Left lung (tissue), 10 donors: ENCODE results near the gene CAMK2G. TPM values are rescaled to one million over a fixed set of nuclear protein-coding genes. Genes with fewer than 3 reads are reported as not detected.

Experiments
- ATAC-seq: fragments of 200-7000 bp; cut with Tn5 transposase; one replicate; pipeline ENCODE4 v1.9.1; 2020; ENCODE audit warnings: moderate library complexity
- DNase-seq, 4 donors: peaks; one replicate each; pipeline ENCODE4 v3.0.0-alpha.2; 2013 to 2020
- H3K27ac ChIP-seq, 2 donors: fragments of 200-600 bp; sonication (generic) in 1 of 2; one replicate each; pipeline versions ENCODE4 v1.5.0 to v1.8.0; 2020 to 2021
- H3K27me3 ChIP-seq, 2 donors: fragments of 200-600 bp; sonication (generic) in 1 of 2; one replicate each; pipeline versions ENCODE4 v1.5.0 to v1.8.0; 2020 to 2021
- H3K36me3 ChIP-seq, 2 donors: fragments of 200-600 bp; sonication (generic) in 1 of 2; one replicate each; pipeline versions ENCODE4 v1.5.0 to v1.8.0; 2020 to 2021
- H3K4me1 ChIP-seq, 2 donors: fragments of 200-600 bp; one replicate each; pipeline ENCODE4 v1.8.0; 2021
- H3K4me3 ChIP-seq, 2 donors: fragments of 200-600 bp; sonication (generic) in 1 of 2; one replicate each; pipeline versions ENCODE4 v1.5.0 to v1.8.0; 2020 to 2021; ENCODE audit warnings: mild to moderate bottlenecking in 1 of 2
- H3K9me3 ChIP-seq, 2 donors: fragments of 200-600 bp; sonication (generic) in 1 of 2; one replicate each; pipeline versions ENCODE4 v1.5.0 to v1.8.0; 2020 to 2021
- intact Hi-C, 2 donors: fragments of 100-400 bp; cut with DNase I; formaldehyde crosslinking; loops; one replicate each; pipeline versions ENCODE4 v1.11.2 to v1.14.2; 2022
- polyA plus RNA-seq, 6 donors: library from polyadenylated mRNA; unstranded; fragments of 120-200 nt; gene quantifications; one replicate each; pipeline ENCODE4 v1.2.1, GENCODE V29; 2013; ENCODE audit not compliant: insufficient read length in 6 of 6
- total RNA-seq, 2 donors: library from RNA; stranded (reverse); fragmentation: NEBNext Ultra II Directional; extraction: Animal tissue kit (Norgen Biotek cat#: 25700); gene quantifications; one replicate each; pipeline ENCODE4 v1.2.1, GENCODE V29; 2021
- TF ChIP-seq, protein P1 (sequence below), 2 donors: fragments of 200-600 bp; sonication (generic) in 1 of 2; IDR thresholded peaks; one replicate each; pipeline versions ENCODE4 v1.5.0 to v1.8.0; 2021; ENCODE audit warnings: antibody characterized with exemption in 2 of 2
- donor health status: DM: no; HTN: yes; CAD: no.
- donor health status: DM: no; HTN: no; CAD: no.

CAMK2G gene
- total and polyA plus RNA-seq, 8 donors = 28.9 to 44.5 (median 35.4) TPM

DNA sequence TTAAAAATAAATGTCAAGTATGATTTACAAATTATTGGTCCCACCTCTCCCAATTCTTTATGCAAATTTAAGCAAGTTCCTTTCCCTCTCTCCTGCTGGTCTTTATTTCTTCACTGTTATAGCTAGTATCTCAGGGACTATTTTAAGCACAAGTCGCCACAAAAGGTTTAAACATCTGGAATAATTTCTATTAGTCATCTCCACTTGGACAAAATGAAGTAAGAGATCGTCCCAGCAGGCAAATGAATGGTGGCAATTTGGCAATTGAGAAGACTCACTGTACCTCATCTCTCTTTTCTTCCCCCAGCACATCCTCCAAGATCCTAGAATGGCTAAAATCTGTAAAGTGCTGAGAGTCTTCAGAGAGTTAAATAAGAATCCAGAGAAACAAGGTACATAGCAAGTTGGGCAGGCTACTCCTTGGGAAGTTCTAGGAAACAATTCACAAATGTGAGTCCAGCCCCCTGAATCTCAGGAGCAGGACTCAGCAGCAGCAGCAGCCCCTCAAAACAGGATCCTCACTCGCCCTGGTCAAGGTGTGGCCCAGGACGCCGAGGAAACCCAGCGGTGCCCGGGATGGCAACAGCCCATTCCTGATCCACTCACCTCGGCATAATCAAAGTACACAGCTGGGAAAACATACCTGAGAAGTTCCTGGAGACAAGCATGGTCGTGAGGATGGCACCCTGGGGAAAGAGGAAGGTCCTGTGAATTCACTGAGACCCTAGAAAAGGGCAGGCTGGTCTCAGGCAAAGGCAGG lies 32.6 kb downstream of the CAMK2G start:
- no peak for DNase-seq
- no peaks in the 10 kb centered on the region for H3K27me3 ChIP-seq
- no peak overlapping the region for H3K27ac ChIP-seq
- no peaks in the 10 kb centered on the region for H3K9me3 ChIP-seq
- no peak for ATAC-seq
- peaks cover 0 to 11% of the 10 kb centered on the region in 2 donors for H3K4me1 ChIP-seq
- intact Hi-C loops = no loop called here
- TF ChIP-seq, protein P1, sequence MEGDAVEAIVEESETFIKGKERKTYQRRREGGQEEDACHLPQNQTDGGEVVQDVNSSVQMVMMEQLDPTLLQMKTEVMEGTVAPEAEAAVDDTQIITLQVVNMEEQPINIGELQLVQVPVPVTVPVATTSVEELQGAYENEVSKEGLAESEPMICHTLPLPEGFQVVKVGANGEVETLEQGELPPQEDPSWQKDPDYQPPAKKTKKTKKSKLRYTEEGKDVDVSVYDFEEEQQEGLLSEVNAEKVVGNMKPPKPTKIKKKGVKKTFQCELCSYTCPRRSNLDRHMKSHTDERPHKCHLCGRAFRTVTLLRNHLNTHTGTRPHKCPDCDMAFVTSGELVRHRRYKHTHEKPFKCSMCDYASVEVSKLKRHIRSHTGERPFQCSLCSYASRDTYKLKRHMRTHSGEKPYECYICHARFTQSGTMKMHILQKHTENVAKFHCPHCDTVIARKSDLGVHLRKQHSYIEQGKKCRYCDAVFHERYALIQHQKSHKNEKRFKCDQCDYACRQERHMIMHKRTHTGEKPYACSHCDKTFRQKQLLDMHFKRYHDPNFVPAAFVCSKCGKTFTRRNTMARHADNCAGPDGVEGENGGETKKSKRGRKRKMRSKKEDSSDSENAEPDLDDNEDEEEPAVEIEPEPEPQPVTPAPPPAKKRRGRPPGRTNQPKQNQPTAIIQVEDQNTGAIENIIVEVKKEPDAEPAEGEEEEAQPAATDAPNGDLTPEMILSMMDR (IDR thresholded peaks at IDR 0.05) = no peak
- peaks cover 0 to 99% of the 10 kb centered on the region in 2 donors for H3K36me3 ChIP-seq
- H3K4me3 ChIP-seq = no peak overlapping the region

DNA sequence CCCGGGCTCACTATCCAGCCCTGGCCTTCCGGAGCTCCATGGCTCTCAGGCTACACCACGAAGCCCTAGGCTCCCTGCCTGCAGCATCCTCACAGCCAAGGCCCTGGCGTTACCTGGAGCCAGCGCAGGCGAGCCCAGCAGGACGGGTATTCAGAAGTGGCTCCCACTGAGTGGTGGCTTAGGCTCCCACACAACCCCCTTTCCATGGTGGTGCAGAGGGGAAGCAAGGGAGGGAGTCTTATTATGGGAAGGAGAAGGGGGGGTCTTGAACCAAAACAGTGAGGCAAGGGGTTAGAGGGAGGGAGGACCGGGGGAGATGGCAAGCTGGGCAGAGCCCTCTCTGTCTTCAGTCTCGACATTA lies 33.3 kb downstream of the CAMK2G start:
- intact Hi-C loops = no loop called here
- H3K27ac ChIP-seq = no peak overlapping the region
- TF ChIP-seq, protein P1 (IDR thresholded peaks at IDR 0.05) = no peak
- H3K4me3 ChIP-seq = no peak overlapping the region
- DNase-seq (no peak), ATAC-seq (no peak)
- H3K9me3 ChIP-seq = no peaks in the 10 kb centered on the region
- no peaks in the 10 kb centered on the region for H3K27me3 ChIP-seq
- peaks cover 0 to 99% of the 10 kb centered on the region in 2 donors for H3K36me3 ChIP-seq
- H3K4me1 ChIP-seq = peaks cover 0 to 11% of the 10 kb centered on the region in 2 donors

DNA sequence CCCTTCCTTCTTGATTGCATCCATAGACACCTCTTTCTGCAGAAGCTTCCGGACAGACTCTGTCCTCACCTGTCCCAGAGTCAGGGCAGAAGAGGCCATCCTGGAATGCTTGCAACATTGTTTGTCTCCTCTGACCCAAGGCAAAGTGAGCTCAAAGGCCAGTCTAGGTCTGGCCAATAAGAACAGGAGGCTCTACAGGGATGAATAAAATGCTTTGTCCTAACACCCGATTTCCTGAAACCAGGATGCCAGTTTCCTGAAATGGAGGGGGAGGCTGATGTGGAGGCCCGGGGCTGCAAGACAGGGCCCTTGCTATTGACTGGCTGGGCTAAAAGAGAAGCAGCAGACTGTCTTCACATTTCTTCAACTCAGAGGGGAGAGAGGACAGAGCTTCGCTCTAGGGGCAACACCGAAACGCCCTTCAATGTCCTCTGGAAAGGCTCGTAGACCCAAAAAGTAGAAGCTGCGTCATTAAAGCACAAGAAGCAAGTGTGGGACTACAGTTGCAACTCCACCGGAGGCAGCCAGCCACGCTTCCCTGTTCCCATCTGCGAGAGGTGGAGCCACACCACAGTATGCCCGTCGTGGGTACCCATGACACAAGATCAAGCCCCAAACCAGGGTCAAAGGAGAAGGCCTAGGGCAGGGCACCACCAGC lies 33.8 kb downstream of the CAMK2G start:
- DNase-seq = no peak
- intact Hi-C loops = no loop called here
- Histone ChIP-seq H3K27ac (no peak overlapping the region), H3K4me1 (peaks cover 0 to 11% of the 10 kb centered on the region in 2 donors), H3K36me3 (peaks cover 0 to 99% of the 10 kb centered on the region in 2 donors), H3K9me3 (no peaks in the 10 kb centered on the region), H3K4me3 (no peak overlapping the region), H3K27me3 (no peaks in the 10 kb centered on the region)
- TF ChIP-seq, protein P1 (IDR thresholded peaks at IDR 0.05) = no peak
- no peak for ATAC-seq

DNA sequence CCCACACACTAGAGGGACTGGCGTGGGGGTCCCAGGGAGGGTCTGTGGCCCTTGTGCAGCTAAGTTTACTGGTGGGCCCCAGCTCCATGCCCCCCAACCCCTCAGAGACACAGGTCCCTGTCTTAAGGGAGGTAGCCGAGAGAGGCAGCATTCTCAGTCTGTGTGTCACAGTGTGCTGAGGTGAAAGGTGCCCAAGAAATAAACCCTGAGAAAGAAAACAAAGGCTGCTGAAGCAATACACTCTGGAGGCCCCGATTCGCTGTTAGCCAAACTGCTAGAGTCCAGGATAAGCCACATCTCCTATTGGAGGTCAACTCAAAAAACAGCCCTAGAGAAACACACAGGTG lies 34.3 kb downstream of the CAMK2G start:
- Histone ChIP-seq H3K4me1 (peaks cover 0 to 11% of the 10 kb centered on the region in 2 donors), H3K9me3 (no peaks in the 10 kb centered on the region), H3K27ac (no peak overlapping the region), H3K4me3 (no peak overlapping the region), H3K27me3 (no peaks in the 10 kb centered on the region), H3K36me3 (peaks cover 0 to 94% of the 10 kb centered on the region in 2 donors)
- ATAC-seq = no peak
- no peak for DNase-seq
- TF ChIP-seq, protein P1 (IDR thresholded peaks at IDR 0.05) = no peak
- intact Hi-C loops = no loop called here

DNA sequence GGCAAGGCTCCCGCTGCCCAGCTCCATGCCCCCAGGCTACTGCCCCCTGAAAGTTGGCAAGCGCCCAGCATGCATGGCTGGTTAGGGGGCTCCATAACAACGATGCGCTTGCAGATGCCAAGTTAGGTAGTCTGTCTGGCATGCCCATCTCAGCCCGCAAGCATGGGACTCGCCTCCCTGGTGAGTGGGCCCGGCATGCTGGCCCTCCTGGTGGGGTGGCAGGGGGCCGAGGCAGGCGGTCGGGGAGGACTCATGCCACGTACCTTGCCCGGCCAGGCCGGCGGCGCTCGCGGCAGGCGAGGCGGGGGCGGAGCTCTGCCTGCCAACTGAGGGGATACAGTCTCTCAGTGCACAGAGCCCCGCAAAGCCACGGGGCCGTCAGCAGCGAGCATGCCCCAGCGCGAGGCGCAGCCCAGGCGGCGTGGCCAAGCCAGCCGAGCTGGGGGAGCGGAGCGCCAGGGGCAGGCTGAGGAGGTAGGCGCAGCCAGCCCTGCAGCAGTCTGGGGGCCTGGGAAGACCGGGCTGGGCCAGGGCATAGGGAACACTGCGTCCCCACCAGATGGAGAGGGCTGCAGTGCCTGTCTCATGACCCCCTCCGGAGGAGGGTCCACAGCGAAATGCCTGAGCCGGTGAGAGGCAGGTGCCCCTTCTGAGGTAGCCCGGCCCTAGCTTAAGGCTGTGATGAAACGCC lies 34.9 kb downstream of the CAMK2G start:
- Histone ChIP-seq H3K4me1 (peaks cover 0 to 11% of the 10 kb centered on the region in 2 donors), H3K27me3 (no peaks in the 10 kb centered on the region), H3K27ac (no peak overlapping the region), H3K9me3 (no peaks in the 10 kb centered on the region), H3K4me3 (no peak overlapping the region), H3K36me3 (peaks cover 0 to 91% of the 10 kb centered on the region in 2 donors)
- DNase-seq (no peak), ATAC-seq (no peak)
- TF ChIP-seq, protein P1 (IDR thresholded peaks at IDR 0.05) = no peak
- intact Hi-C loops = no loop called here
